ENCODE results near the gene OR51I2. TPM values are rescaled to one million over a fixed set of nuclear protein-coding genes. Genes with fewer than 3 reads are reported as not detected.

OR51I2 gene
- total RNA-seq, 1 donor from 2014 or later: not detected

DNA sequence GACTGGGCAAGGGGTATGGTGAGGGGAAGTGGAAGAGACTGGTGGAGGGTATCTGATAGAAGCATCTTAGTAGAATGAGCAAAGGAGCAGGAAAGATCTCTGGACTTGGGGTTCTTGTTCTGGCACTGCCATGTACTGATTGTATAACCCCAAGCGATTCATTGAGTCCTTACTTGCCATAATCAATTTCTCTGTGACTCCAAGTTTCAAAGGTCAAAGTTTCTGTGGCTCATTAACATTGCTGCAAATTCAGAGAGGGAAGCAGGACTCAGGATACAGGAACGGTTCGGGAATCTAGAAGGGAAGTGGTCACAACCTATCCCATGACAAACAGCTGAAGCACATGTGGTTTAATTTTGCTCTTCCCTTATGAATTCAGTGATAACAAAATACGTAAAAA, 309 bp downstream of the OR51I2 start:
- Histone ChIP-seq H3K27me3 (no peaks in the 10 kb centered on the region), H3K4me1 (no peaks in the 10 kb centered on the region), H4K20me1 (ENCODE audit: low read depth) (no peaks in the 10 kb centered on the region), H3K9me3 (ENCODE audit: low read depth) (no peaks in the 10 kb centered on the region), H3K4me2 (no peak overlapping the region), H2AFZ (replicated peaks) (no peak overlapping the region), H3F3A (ENCODE audit: low read depth) (no peaks in the 10 kb centered on the region), H3K79me2 (ENCODE audit: low read depth) (no peaks in the 10 kb centered on the region), H3K4me3 (no peak overlapping the region), H3K9ac (no peak overlapping the region), H3K27ac (no peak overlapping the region), H3K36me3 (no peaks in the 10 kb centered on the region)
- H3K27me3 Mint-ChIP-seq (ENCODE audit: insufficient read depth, low read depth): peaks cover 4% of the 10 kb centered on the region
- H3K4me3 Mint-ChIP-seq: no peak overlapping the region
- no peak overlapping the region for H3K27ac Mint-ChIP-seq
- no peaks in the 10 kb centered on the region for H3K9me3 Mint-ChIP-seq
- TF ChIP-seq EZH2 (IDR thresholded peaks at IDR 0.05) (no peak), EZH2phosphoT487 (IDR thresholded peaks at IDR 0.05) (no peak), CTCF (IDR thresholded peaks at IDR 0.05) (no peak)
- H3K4me1 Mint-ChIP-seq: no peaks in the 10 kb centered on the region
- no peaks in the 10 kb centered on the region for H3K36me3 Mint-ChIP-seq
- DNase-seq (ENCODE audit: low spot score): no peak

- DNase-seq (ENCODE audit: low spot score): no peak
- Histone ChIP-seq H3K9ac (no peak overlapping the region), H2AFZ (replicated peaks) (no peak overlapping the region), H3K4me2 (no peak overlapping the region), H3K4me1 (no peaks in the 10 kb centered on the region), H3K27ac (no peak overlapping the region), H3K36me3 (no peaks in the 10 kb centered on the region), H3K9me3 (ENCODE audit: low read depth) (no peaks in the 10 kb centered on the region), H3K79me2 (ENCODE audit: low read depth) (no peaks in the 10 kb centered on the region), H4K20me1 (ENCODE audit: low read depth) (no peaks in the 10 kb centered on the region), H3K4me3 (no peak overlapping the region), H3K27me3 (no peaks in the 10 kb centered on the region), H3F3A (ENCODE audit: low read depth) (no peaks in the 10 kb centered on the region)
- H3K4me3 Mint-ChIP-seq: no peak overlapping the region
- TF ChIP-seq EZH2 (IDR thresholded peaks at IDR 0.05) (no peak), CTCF (IDR thresholded peaks at IDR 0.05) (no peak), EZH2phosphoT487 (IDR thresholded peaks at IDR 0.05) (no peak)
- no peaks in the 10 kb centered on the region for H3K4me1 Mint-ChIP-seq
- H3K27ac Mint-ChIP-seq: no peak overlapping the region
- H3K27me3 Mint-ChIP-seq (ENCODE audit: insufficient read depth, low read depth): peaks cover 3% of the 10 kb centered on the region
- H3K9me3 Mint-ChIP-seq: peaks cover 3% of the 10 kb centered on the region
- H3K36me3 Mint-ChIP-seq: no peaks in the 10 kb centered on the region
Measured at GRCh38 chr11:5460983-5461621, 12.0 kb downstream of the OR51I2 start.

GRCh38 chr11:5467527-5467926, 18.4 kb downstream of the OR51I2 start:
- H3K36me3 ChIP-seq: no peaks in the 10 kb centered on the region
- no peaks in the 10 kb centered on the region for H3K27me3 Mint-ChIP-seq (ENCODE audit: insufficient read depth, low read depth)
- H3K27me3 ChIP-seq: no peaks in the 10 kb centered on the region
- H3K4me1 Mint-ChIP-seq: no peaks in the 10 kb centered on the region
- H3K79me2 ChIP-seq (ENCODE audit: low read depth): no peaks in the 10 kb centered on the region
- no peak overlapping the region for H3K4me3 Mint-ChIP-seq
- no peaks in the 10 kb centered on the region for H3K9me3 ChIP-seq (ENCODE audit: low read depth)
- no peaks in the 10 kb centered on the region for H3K36me3 Mint-ChIP-seq
- TF ChIP-seq EZH2phosphoT487 (IDR thresholded peaks at IDR 0.05): no peak
- no peak for TF ChIP-seq CTCF (IDR thresholded peaks at IDR 0.05)
- TF ChIP-seq EZH2 (IDR thresholded peaks at IDR 0.05): no peak
- no peak for DNase-seq (ENCODE audit: low spot score)
- no peaks in the 10 kb centered on the region for H3F3A ChIP-seq (ENCODE audit: low read depth)
- H3K4me1 ChIP-seq: no peaks in the 10 kb centered on the region
- no peak overlapping the region for H3K27ac ChIP-seq
- no peak overlapping the region for H3K4me3 ChIP-seq
- H3K9me3 Mint-ChIP-seq: no peaks in the 10 kb centered on the region
- no peak overlapping the region for H3K9ac ChIP-seq
- H3K4me2 ChIP-seq: no peak overlapping the region
- no peaks in the 10 kb centered on the region for H4K20me1 ChIP-seq (ENCODE audit: low read depth)
- H3K27ac Mint-ChIP-seq: no peak overlapping the region
- H2AFZ ChIP-seq (replicated peaks): no peak overlapping the region
